GM21381 (cell line): Measurements from ENCODE around the gene EPAS1.
"Not testable (repeated sequence)": the region's sequence is repeated elsewhere in the genome, so short reads cannot be mapped to it uniquely, and the experiment has no call there.

Source experiments
- ATAC-seq: cut with Tn5 transposase; IDR thresholded peaks from one replicate; pipeline ENCODE4 v1.9.1; 2021; ENCODE audit warnings: mild to moderate bottlenecking, moderate library complexity; ENCODE audit not compliant: unreplicated experiment

Gene EPAS1

GRCh38 chr2:46394649-46395510, 97.7 kb downstream of the EPAS1 start:
- no peak for ATAC-seq

GRCh38 chr2:46395730-46396129, 98.5 kb downstream of the EPAS1 start:
- not testable (repeated sequence) for ATAC-seq

- ATAC-seq, result no peak
Observed at GRCh38 chr2:46400016-46400415, 102.8 kb downstream of the EPAS1 start.

- ATAC-seq, result no peak
Observed at GRCh38 chr2:46402874-46403273, 105.7 kb downstream of the EPAS1 start.

- ATAC-seq, result no peak
Observed at GRCh38 chr2:46404181-46404759, 107.1 kb downstream of the EPAS1 start.

- ATAC-seq, result no peak
Observed at GRCh38 chr2:46407852-46408455, 110.7 kb downstream of the EPAS1 start.

GRCh38 chr2:46409756-46410155, 112.5 kb downstream of the EPAS1 start:
- ATAC-seq, result no peak

- ATAC-seq, result no peak
Observed at GRCh38 chr2:46410273-46411244, 113.4 kb downstream of the EPAS1 start.

GRCh38 chr2:46411245-46411641, 114.0 kb downstream of the EPAS1 start:
- ATAC-seq, result no peak

- ATAC-seq, result no peak
Observed at GRCh38 chr2:46411985-46412384, 114.8 kb downstream of the EPAS1 start.

GRCh38 chr2:46413111-46413510, 115.9 kb downstream of the EPAS1 start:
- no peak for ATAC-seq

- no peak for ATAC-seq
Observed at GRCh38 chr2:46413631-46414030, 116.4 kb downstream of the EPAS1 start.

GRCh38 chr2:46414701-46415100, 117.5 kb downstream of the EPAS1 start:
- no peak for ATAC-seq

GRCh38 chr2:46416280-46416679, 119.1 kb downstream of the EPAS1 start:
- ATAC-seq, result no peak

GRCh38 chr2:46416739-46417403, 119.7 kb downstream of the EPAS1 start:
- no peak for ATAC-seq

- ATAC-seq, result no peak
Observed at GRCh38 chr2:46420945-46421344, 123.7 kb downstream of the EPAS1 start.

- ATAC-seq, result no peak
Observed at GRCh38 chr2:46421361-46421760, 124.2 kb downstream of the EPAS1 start.

GRCh38 chr2:46422717-46423394, 125.6 kb downstream of the EPAS1 start:
- no peak for ATAC-seq

GRCh38 chr2:46424937-46425336, 127.7 kb downstream of the EPAS1 start:
- ATAC-seq, result no peak

GRCh38 chr2:46428911-46429436, 131.8 kb downstream of the EPAS1 start:
- ATAC-seq, result no peak
